ENCODE measurements around the gene NT5C1B.

DNA sequence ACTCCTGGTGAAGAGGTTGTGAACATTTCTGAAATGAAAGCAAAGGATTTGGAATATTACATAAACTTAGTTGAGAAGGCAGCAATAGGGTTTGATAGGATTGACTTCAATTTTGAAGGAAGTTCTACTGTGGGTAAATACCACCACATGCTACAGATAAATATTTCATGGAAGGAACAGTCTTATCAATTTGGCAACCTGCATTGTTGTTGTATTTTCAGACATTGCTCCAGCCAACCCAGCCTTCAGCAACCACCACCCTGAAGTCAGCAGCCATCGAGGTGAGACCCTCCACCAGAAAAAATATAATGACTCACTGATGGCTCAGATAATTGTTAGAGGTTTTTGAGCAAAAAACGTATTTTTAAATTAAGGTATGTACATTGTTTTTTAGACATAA lies 38.9 kb downstream of the NT5C1B start:
- TF ChIP-seq POLR2A (IDR thresholded peaks at IDR 0.05; ENCODE audit: extremely low read depth, insufficient read length) = no peak
- TF ChIP-seq, protein P1, sequence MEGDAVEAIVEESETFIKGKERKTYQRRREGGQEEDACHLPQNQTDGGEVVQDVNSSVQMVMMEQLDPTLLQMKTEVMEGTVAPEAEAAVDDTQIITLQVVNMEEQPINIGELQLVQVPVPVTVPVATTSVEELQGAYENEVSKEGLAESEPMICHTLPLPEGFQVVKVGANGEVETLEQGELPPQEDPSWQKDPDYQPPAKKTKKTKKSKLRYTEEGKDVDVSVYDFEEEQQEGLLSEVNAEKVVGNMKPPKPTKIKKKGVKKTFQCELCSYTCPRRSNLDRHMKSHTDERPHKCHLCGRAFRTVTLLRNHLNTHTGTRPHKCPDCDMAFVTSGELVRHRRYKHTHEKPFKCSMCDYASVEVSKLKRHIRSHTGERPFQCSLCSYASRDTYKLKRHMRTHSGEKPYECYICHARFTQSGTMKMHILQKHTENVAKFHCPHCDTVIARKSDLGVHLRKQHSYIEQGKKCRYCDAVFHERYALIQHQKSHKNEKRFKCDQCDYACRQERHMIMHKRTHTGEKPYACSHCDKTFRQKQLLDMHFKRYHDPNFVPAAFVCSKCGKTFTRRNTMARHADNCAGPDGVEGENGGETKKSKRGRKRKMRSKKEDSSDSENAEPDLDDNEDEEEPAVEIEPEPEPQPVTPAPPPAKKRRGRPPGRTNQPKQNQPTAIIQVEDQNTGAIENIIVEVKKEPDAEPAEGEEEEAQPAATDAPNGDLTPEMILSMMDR (IDR thresholded peaks at IDR 0.05; ENCODE audit: low read depth, low read length) = no peak
- TF ChIP-seq, protein P2, sequence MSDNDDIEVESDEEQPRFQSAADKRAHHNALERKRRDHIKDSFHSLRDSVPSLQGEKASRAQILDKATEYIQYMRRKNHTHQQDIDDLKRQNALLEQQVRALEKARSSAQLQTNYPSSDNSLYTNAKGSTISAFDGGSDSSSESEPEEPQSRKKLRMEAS (IDR thresholded peaks at IDR 0.05; ENCODE audit: low read depth, low read length) = no peak

All from NB4 (cell line).